ENCODE data around the gene ACTN1.

ACTN1 gene

GRCh38 chr14:68936980-68937379 is 42.1 kb downstream of the ACTN1 start:
- H3K36me3 ChIP-seq (ENCODE audit: control insufficient read depth, insufficient read depth, low read length) = no peaks in the 10 kb centered on the region
- H3K9me3 ChIP-seq (ENCODE audit: control insufficient read depth, insufficient read depth, low read length) = no peaks in the 10 kb centered on the region
- H3K27me3 ChIP-seq (ENCODE audit: control insufficient read depth, insufficient read depth, low read length) = no peaks in the 10 kb centered on the region
- H3K27ac ChIP-seq (ENCODE audit: low read length) = no peak overlapping the region
- DNase-seq (ENCODE audit: low read depth, low spot score) = no peak
- no peak overlapping the region for H3K4me3 ChIP-seq (ENCODE audit: low read length)
- H3K4me1 ChIP-seq (ENCODE audit: control insufficient read depth, insufficient read depth, low read length) = peaks cover 6% of the 10 kb centered on the region
- no CpG with 5 or more reads among the region's 2 CpGs for WGBS (ENCODE audit: insufficient coverage, insufficient read length)

- H3K9me3 ChIP-seq (ENCODE audit: control insufficient read depth, insufficient read depth, low read length) = no peaks in the 10 kb centered on the region
- H3K4me1 ChIP-seq (ENCODE audit: control insufficient read depth, insufficient read depth, low read length) = peaks cover 6% of the 10 kb centered on the region
- no peak overlapping the region for H3K4me3 ChIP-seq (ENCODE audit: low read length)
- DNase-seq (ENCODE audit: low read depth, low spot score) = no peak
- no peaks in the 10 kb centered on the region for H3K36me3 ChIP-seq (ENCODE audit: control insufficient read depth, insufficient read depth, low read length)
- no peaks in the 10 kb centered on the region for H3K27me3 ChIP-seq (ENCODE audit: control insufficient read depth, insufficient read depth, low read length)
- H3K27ac ChIP-seq (ENCODE audit: low read length) = no peak overlapping the region
- no CpG with 5 or more reads among the region's 8 CpGs for WGBS (ENCODE audit: insufficient coverage, insufficient read length)
Measured at GRCh38 chr14:68936476-68936875, 42.6 kb downstream of the ACTN1 start.

GRCh38 chr14:68935761-68936214 is 43.3 kb downstream of the ACTN1 start:
- Histone ChIP-seq H3K27me3 (ENCODE audit: control insufficient read depth, insufficient read depth, low read length) (no peaks in the 10 kb centered on the region), H3K9me3 (ENCODE audit: control insufficient read depth, insufficient read depth, low read length) (no peaks in the 10 kb centered on the region), H3K36me3 (ENCODE audit: control insufficient read depth, insufficient read depth, low read length) (no peaks in the 10 kb centered on the region), H3K4me3 (ENCODE audit: low read length) (no peak overlapping the region), H3K27ac (ENCODE audit: low read length) (no peak overlapping the region), H3K4me1 (ENCODE audit: control insufficient read depth, insufficient read depth, low read length) (peaks cover 6% of the 10 kb centered on the region)
- no CpG with 5 or more reads among the region's 6 CpGs for WGBS (ENCODE audit: insufficient coverage, insufficient read length)
- no peak for DNase-seq (ENCODE audit: low read depth, low spot score)

GRCh38 chr14:68934066-68934465 is 45.0 kb downstream of the ACTN1 start:
- Histone ChIP-seq H3K4me3 (ENCODE audit: low read length) (no peak overlapping the region), H3K27me3 (ENCODE audit: control insufficient read depth, insufficient read depth, low read length) (no peaks in the 10 kb centered on the region), H3K9me3 (ENCODE audit: control insufficient read depth, insufficient read depth, low read length) (no peaks in the 10 kb centered on the region), H3K4me1 (ENCODE audit: control insufficient read depth, insufficient read depth, low read length) (peaks cover 6% of the 10 kb centered on the region), H3K27ac (ENCODE audit: low read length) (no peak overlapping the region), H3K36me3 (ENCODE audit: control insufficient read depth, insufficient read depth, low read length) (no peaks in the 10 kb centered on the region)
- no peak for DNase-seq (ENCODE audit: low read depth, low spot score)
- no CpG with 5 or more reads among the region's 9 CpGs for WGBS (ENCODE audit: insufficient coverage, insufficient read length)

GRCh38 chr14:68932686-68933085 is 46.4 kb downstream of the ACTN1 start:
- no peaks in the 10 kb centered on the region for H3K36me3 ChIP-seq (ENCODE audit: control insufficient read depth, insufficient read depth, low read length)
- no CpG with 5 or more reads among the region's 5 CpGs for WGBS (ENCODE audit: insufficient coverage, insufficient read length)
- H3K27ac ChIP-seq (ENCODE audit: low read length) = no peak overlapping the region
- no peaks in the 10 kb centered on the region for H3K9me3 ChIP-seq (ENCODE audit: control insufficient read depth, insufficient read depth, low read length)
- H3K27me3 ChIP-seq (ENCODE audit: control insufficient read depth, insufficient read depth, low read length) = no peaks in the 10 kb centered on the region
- no peak for DNase-seq (ENCODE audit: low read depth, low spot score)
- H3K4me1 ChIP-seq (ENCODE audit: control insufficient read depth, insufficient read depth, low read length) = peaks cover 3% of the 10 kb centered on the region; the same call in 1 of the 2 replicates
- no peak overlapping the region for H3K4me3 ChIP-seq (ENCODE audit: low read length)

GRCh38 chr14:68932231-68932630 is 46.9 kb downstream of the ACTN1 start:
- Histone ChIP-seq H3K27me3 (ENCODE audit: control insufficient read depth, insufficient read depth, low read length) (no peaks in the 10 kb centered on the region), H3K4me3 (ENCODE audit: low read length) (no peak overlapping the region), H3K9me3 (ENCODE audit: control insufficient read depth, insufficient read depth, low read length) (no peaks in the 10 kb centered on the region), H3K36me3 (ENCODE audit: control insufficient read depth, insufficient read depth, low read length) (no peaks in the 10 kb centered on the region), H3K4me1 (ENCODE audit: control insufficient read depth, insufficient read depth, low read length) (no peaks in the 10 kb centered on the region; the same call in 1 of the 2 replicates), H3K27ac (ENCODE audit: low read length) (no peak overlapping the region)
- no peak for DNase-seq (ENCODE audit: low read depth, low spot score)
- no CpG with 5 or more reads among the region's 4 CpGs for WGBS (ENCODE audit: insufficient coverage, insufficient read length)

- Histone ChIP-seq H3K9me3 (ENCODE audit: control insufficient read depth, insufficient read depth, low read length) (no peaks in the 10 kb centered on the region), H3K27me3 (ENCODE audit: control insufficient read depth, insufficient read depth, low read length) (no peaks in the 10 kb centered on the region), H3K4me1 (ENCODE audit: control insufficient read depth, insufficient read depth, low read length) (no peaks in the 10 kb centered on the region; the same call in 1 of the 2 replicates), H3K36me3 (ENCODE audit: control insufficient read depth, insufficient read depth, low read length) (no peaks in the 10 kb centered on the region), H3K4me3 (ENCODE audit: low read length) (no peak overlapping the region), H3K27ac (ENCODE audit: low read length) (no peak overlapping the region)
- DNase-seq (ENCODE audit: low read depth, low spot score) = no peak
- WGBS (ENCODE audit: insufficient coverage, insufficient read length) = no CpG with 5 or more reads among the region's 5 CpGs
Measured at GRCh38 chr14:68931474-68932051, 47.5 kb downstream of the ACTN1 start.

- DNase-seq (ENCODE audit: low read depth, low spot score) = no peak
- WGBS (ENCODE audit: insufficient coverage, insufficient read length) = no CpG with 5 or more reads among the region's 3 CpGs
- Histone ChIP-seq H3K36me3 (ENCODE audit: control insufficient read depth, insufficient read depth, low read length) (no peaks in the 10 kb centered on the region), H3K4me3 (ENCODE audit: low read length) (no peak overlapping the region), H3K9me3 (ENCODE audit: control insufficient read depth, insufficient read depth, low read length) (no peaks in the 10 kb centered on the region), H3K27ac (ENCODE audit: low read length) (no peak overlapping the region), H3K27me3 (ENCODE audit: control insufficient read depth, insufficient read depth, low read length) (no peaks in the 10 kb centered on the region), H3K4me1 (ENCODE audit: control insufficient read depth, insufficient read depth, low read length) (no peaks in the 10 kb centered on the region; the same call in 1 of the 2 replicates)
Measured at GRCh38 chr14:68931063-68931462, 48.0 kb downstream of the ACTN1 start.

GRCh38 chr14:68929623-68930307 is 49.3 kb downstream of the ACTN1 start:
- Histone ChIP-seq H3K27me3 (ENCODE audit: control insufficient read depth, insufficient read depth, low read length) (no peaks in the 10 kb centered on the region), H3K4me1 (ENCODE audit: control insufficient read depth, insufficient read depth, low read length) (no peaks in the 10 kb centered on the region; the same call in 1 of the 2 replicates), H3K4me3 (ENCODE audit: low read length) (no peak overlapping the region), H3K27ac (ENCODE audit: low read length) (no peak overlapping the region), H3K36me3 (ENCODE audit: control insufficient read depth, insufficient read depth, low read length) (no peaks in the 10 kb centered on the region), H3K9me3 (ENCODE audit: control insufficient read depth, insufficient read depth, low read length) (no peaks in the 10 kb centered on the region)
- no peak for DNase-seq (ENCODE audit: low read depth, low spot score)
- WGBS (ENCODE audit: insufficient coverage, insufficient read length) = no CpG with 5 or more reads among the region's 12 CpGs

GRCh38 chr14:68928770-68929550 is 50.1 kb downstream of the ACTN1 start:
- Histone ChIP-seq H3K4me3 (ENCODE audit: low read length) (no peak overlapping the region), H3K9me3 (ENCODE audit: control insufficient read depth, insufficient read depth, low read length) (no peaks in the 10 kb centered on the region), H3K4me1 (ENCODE audit: control insufficient read depth, insufficient read depth, low read length) (no peaks in the 10 kb centered on the region; the same call in 1 of the 2 replicates), H3K36me3 (ENCODE audit: control insufficient read depth, insufficient read depth, low read length) (no peaks in the 10 kb centered on the region), H3K27me3 (ENCODE audit: control insufficient read depth, insufficient read depth, low read length) (no peaks in the 10 kb centered on the region), H3K27ac (ENCODE audit: low read length) (no peak overlapping the region)
- no CpG with 5 or more reads among the region's 22 CpGs for WGBS (ENCODE audit: insufficient coverage, insufficient read length)
- no peak for DNase-seq (ENCODE audit: low read depth, low spot score)

Measured in iPS DF 6.9 (cell line).